Spleen (tissue), 11 donors: ENCODE data around the gene C1orf115. TPM values are rescaled to one million over a fixed set of nuclear protein-coding genes. Genes with fewer than 3 reads are reported as not detected.

ENCODE experiments used
- DNase-seq: peaks from one replicate; pipeline ENCODE4 v3.0.0-alpha.2; 2020
- H3K27ac ChIP-seq, 8 donors: fragments of 200-600 bp; sonication (generic) in 7 of 8; 1 replicate in 4 of 8; 2 replicates in 4 of 8; pipeline versions ENCODE4 v1.5.0 to v1.8.0; 2016 to 2021; ENCODE audit warnings: inconsistent platforms in 4 of 8, mild to moderate bottlenecking in 4 of 8, moderate library complexity in 1 of 8
- H3K27me3 ChIP-seq, 7 donors: fragments of 200-600 bp; sonication (generic) in 6 of 7; replicated peaks in 1 of 7; 1 replicate in 4 of 7; 2 replicates in 3 of 7; pipeline versions ENCODE4 v1.5.0 to v1.8.0; 2016 to 2021; ENCODE audit warnings: inconsistent platforms in 3 of 7, mild to moderate bottlenecking in 1 of 7
- H3K36me3 ChIP-seq, 6 donors: fragments of 200-600 bp; sonication (generic) in 5 of 6; 1 replicate in 4 of 6; 2 replicates in 2 of 6; pipeline versions ENCODE4 v1.5.0 to v1.8.0; 2016 to 2021; ENCODE audit warnings: inconsistent platforms in 2 of 6
- H3K4me1 ChIP-seq, 6 donors: fragments of 200-600 bp; sonication (generic) in 5 of 6; 1 replicate in 3 of 6; 2 replicates in 3 of 6; pipeline versions ENCODE4 v1.5.0 to v1.8.0; 2016 to 2021; ENCODE audit warnings: inconsistent platforms in 3 of 6
- H3K4me3 ChIP-seq, 8 donors: fragments of 200-600 bp; sonication (generic) in 7 of 8; 1 replicate in 4 of 8; 2 replicates in 4 of 8; pipeline versions ENCODE4 v1.5.0 to v1.8.0; 2016 to 2021; ENCODE audit warnings: inconsistent platforms in 4 of 8, mild to moderate bottlenecking in 4 of 8, moderate library complexity in 2 of 8
- H3K9me3 ChIP-seq, 8 donors: fragments of 200-600 bp; sonication (generic) in 7 of 8; 1 replicate in 4 of 8; 2 replicates in 4 of 8; pipeline versions ENCODE4 v1.5.0 to v1.8.0; 2016 to 2021; ENCODE audit warnings: inconsistent platforms in 4 of 8
- POLR2A ChIP-seq, 3 donors: fragments of 450-650 bp; IDR thresholded peaks; one replicate each; pipeline ENCODE4 v1.5.1; 2017; ENCODE audit warnings: antibody characterized with exemption in 3 of 3, mild to moderate bottlenecking in 1 of 3
- POLR2AphosphoS5 ChIP-seq, 3 donors: sonication (generic); formaldehyde crosslinking; IDR thresholded peaks; one replicate each; pipeline ENCODE4 v1.5.1; 2017; ENCODE audit warnings: antibody characterized with exemption in 3 of 3
- WGBS, 5 donors: extraction: QIAGEN DNeasy Blood & Tissue Kit in 3 of 5; methylation state at CpG; one replicate each; pipeline versions ENCODE4 v1.1.5 to v1.1.7; 2013 to 2018; 5-methylcytosine and 5-hydroxymethylcytosine counted together
- intact Hi-C: fragments of 100-400 bp; cut with DNase I; formaldehyde crosslinking; loops from one replicate; pipeline ENCODE4 v1.15.0; 2023; ENCODE audit warnings: low total_unique reads
- polyA plus RNA-seq, 3 donors: library from polyadenylated mRNA; stranded (reverse); fragments of 200-250 nt; gene quantifications; one replicate each; pipeline ENCODE4 v1.2.1, GENCODE V29; 2013
- total RNA-seq, 7 donors: library from RNA; depleted of rRNA in 3 of 7; stranded (reverse); fragments of >200 nt in 3 of 7; fragmentation: NEBNext Ultra II Directional in 4 of 7; extraction: Animal tissue kit (Norgen Biotek cat#: 25700) in 4 of 7; gene quantifications; one replicate each; pipeline versions ENCODE4 v1.1.0 to v1.2.1, GENCODE V29; 2016 to 2021
- TF ChIP-seq, protein P1 (sequence below), 11 experiments: fragments of 200-600 bp in 7 of 11; fragments of 450-650 bp in 4 of 11; sonication (generic) in 4 of 11; IDR thresholded peaks in 8 of 11; conservative IDR thresholded peaks in 3 of 11; 1 replicate in 7 of 11; 2 replicates in 4 of 11; pipeline versions ENCODE4 v1.4.0 to v1.8.0; 2016 to 2021; ENCODE audit warnings: antibody characterized with exemption in 11 of 11, inconsistent platforms in 4 of 11, mild to moderate bottlenecking in 1 of 11
- donor health status: healthy with polysubstance abuse.
- donor health status: DM: no; HTN: no; CAD: no; lungs with moderate emphysema.
- donor health status: DM: no; HTN: no; CAD: no.
- donor health status: Bipolar disorder and iron deficiency.
- donor health status: healthy.
- donor health status: DM: no; HTN: no; CAD: no.
- donor health status: DM: yes; HTN: yes; CAD: no.

Gene C1orf115
- total and polyA plus RNA-seq, 10 donors = 14.3 to 80.0 (median 47.7) TPM

DNA sequence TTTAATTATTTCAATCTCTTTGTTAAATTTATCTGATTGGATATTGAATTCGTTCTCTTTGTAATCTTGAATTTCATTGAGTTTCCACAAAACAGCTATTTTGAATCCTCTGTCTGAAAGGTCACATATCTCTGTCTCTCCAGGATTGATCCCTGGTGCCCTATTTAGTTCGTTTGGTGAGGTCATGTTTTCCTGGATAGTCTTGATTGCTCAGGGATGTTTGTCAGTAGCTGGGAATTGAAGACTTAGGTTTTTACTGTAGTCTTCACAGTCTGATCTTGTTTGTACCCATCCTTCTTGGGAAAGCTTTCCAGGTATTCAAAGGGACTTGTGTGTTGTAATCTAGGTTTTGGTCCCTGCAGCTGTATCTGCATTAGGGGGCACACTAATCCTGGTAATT is 51.2 kb downstream of the C1orf115 start:
- Histone ChIP-seq H3K36me3 (no peaks in the 10 kb centered on the region), H3K4me1 (no peaks in the 10 kb centered on the region), H3K4me3 (no peak overlapping the region), H3K9me3 (no peaks in the 10 kb centered on the region), H3K27me3 (peaks cover 0 to 13% (median 0%) of the 10 kb centered on the region in 7 donors), H3K27ac (no peak overlapping the region)
- TF ChIP-seq POLR2A (IDR thresholded peaks at IDR 0.05) (no peak), POLR2AphosphoS5 (IDR thresholded peaks at IDR 0.05) (no peak)
- TF ChIP-seq, protein P1, sequence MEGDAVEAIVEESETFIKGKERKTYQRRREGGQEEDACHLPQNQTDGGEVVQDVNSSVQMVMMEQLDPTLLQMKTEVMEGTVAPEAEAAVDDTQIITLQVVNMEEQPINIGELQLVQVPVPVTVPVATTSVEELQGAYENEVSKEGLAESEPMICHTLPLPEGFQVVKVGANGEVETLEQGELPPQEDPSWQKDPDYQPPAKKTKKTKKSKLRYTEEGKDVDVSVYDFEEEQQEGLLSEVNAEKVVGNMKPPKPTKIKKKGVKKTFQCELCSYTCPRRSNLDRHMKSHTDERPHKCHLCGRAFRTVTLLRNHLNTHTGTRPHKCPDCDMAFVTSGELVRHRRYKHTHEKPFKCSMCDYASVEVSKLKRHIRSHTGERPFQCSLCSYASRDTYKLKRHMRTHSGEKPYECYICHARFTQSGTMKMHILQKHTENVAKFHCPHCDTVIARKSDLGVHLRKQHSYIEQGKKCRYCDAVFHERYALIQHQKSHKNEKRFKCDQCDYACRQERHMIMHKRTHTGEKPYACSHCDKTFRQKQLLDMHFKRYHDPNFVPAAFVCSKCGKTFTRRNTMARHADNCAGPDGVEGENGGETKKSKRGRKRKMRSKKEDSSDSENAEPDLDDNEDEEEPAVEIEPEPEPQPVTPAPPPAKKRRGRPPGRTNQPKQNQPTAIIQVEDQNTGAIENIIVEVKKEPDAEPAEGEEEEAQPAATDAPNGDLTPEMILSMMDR (IDR thresholded peaks at IDR 0.05 in 8 of 11, conservative IDR thresholded peaks at IDR 0.05 in 3 of 11) = no peak
- no peak for DNase-seq
- WGBS, 5 donors = 59 to 73% (median 69%) methylated on average over 2 of the region's 2 CpGs
- intact Hi-C loops = no loop called here

DNA sequence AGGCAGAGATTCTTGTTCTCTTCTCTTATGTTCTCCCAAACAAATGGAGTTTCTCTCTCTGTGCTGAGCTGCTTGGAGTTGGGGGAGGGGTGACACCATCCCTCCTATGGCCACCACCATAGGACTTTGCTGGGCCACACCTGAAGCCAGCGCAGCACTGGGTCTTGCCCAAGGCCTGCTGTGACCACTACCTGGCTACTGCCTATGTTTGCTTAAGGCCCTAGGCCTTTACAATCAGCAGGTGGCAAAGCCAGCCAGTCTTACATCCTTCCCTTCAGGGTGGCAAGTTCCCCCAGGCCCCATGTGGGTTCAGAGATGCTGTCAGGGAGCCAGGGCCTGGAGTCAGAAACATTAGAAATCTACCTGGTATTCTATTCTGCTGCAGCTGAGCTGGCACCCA is 51.7 kb downstream of the C1orf115 start:
- 85 to 100% (median 93%) methylated on average over 1 of the region's 1 CpG for WGBS, 5 donors
- Histone ChIP-seq H3K27me3 (peaks cover 0 to 16% (median 0%) of the 10 kb centered on the region in 7 donors), H3K9me3 (no peaks in the 10 kb centered on the region), H3K36me3 (no peaks in the 10 kb centered on the region), H3K4me3 (no peak overlapping the region), H3K4me1 (no peaks in the 10 kb centered on the region), H3K27ac (no peak overlapping the region)
- TF ChIP-seq POLR2A (IDR thresholded peaks at IDR 0.05) = no peak
- TF ChIP-seq, protein P1 (IDR thresholded peaks at IDR 0.05 in 8 of 11, conservative IDR thresholded peaks at IDR 0.05 in 3 of 11) = no peak
- TF ChIP-seq POLR2AphosphoS5 (IDR thresholded peaks at IDR 0.05) = no peak
- intact Hi-C loops = no loop called here
- no peak for DNase-seq

GRCh38 chr1:220742520-220742919 is 52.4 kb downstream of the C1orf115 start:
- H3K9me3 ChIP-seq = no peaks in the 10 kb centered on the region
- intact Hi-C loops = no loop called here
- no peak overlapping the region for H3K4me3 ChIP-seq
- no peaks in the 10 kb centered on the region for H3K36me3 ChIP-seq
- WGBS, 5 donors = 88 to 98% (median 92%) methylated on average over 3 of the region's 3 CpGs
- no peak overlapping the region for H3K27ac ChIP-seq
- DNase-seq = no peak
- H3K4me1 ChIP-seq = peaks cover 0 to 6% (median 2%) of the 10 kb centered on the region in 6 donors
- no peak for TF ChIP-seq POLR2AphosphoS5 (IDR thresholded peaks at IDR 0.05)
- TF ChIP-seq POLR2A (IDR thresholded peaks at IDR 0.05) = no peak
- TF ChIP-seq, protein P1 (IDR thresholded peaks at IDR 0.05 in 8 of 11, conservative IDR thresholded peaks at IDR 0.05 in 3 of 11) = no peak
- H3K27me3 ChIP-seq = peaks cover 0 to 23% (median 0%) of the 10 kb centered on the region in 7 donors

GRCh38 chr1:220746851-220747250 is 56.7 kb downstream of the C1orf115 start:
- no peak overlapping the region for H3K4me3 ChIP-seq
- 86 to 92% (median 92%) methylated on average over 2 to 3 of the region's 3 CpGs for WGBS, 5 donors
- no peak for TF ChIP-seq POLR2AphosphoS5 (IDR thresholded peaks at IDR 0.05)
- TF ChIP-seq, protein P1 (IDR thresholded peaks at IDR 0.05 in 8 of 11, conservative IDR thresholded peaks at IDR 0.05 in 3 of 11) = no peak
- TF ChIP-seq POLR2A (IDR thresholded peaks at IDR 0.05) = no peak
- no peak for DNase-seq
- H3K36me3 ChIP-seq = no peaks in the 10 kb centered on the region
- H3K27me3 ChIP-seq = peaks cover 0 to 47% (median 8%) of the 10 kb centered on the region in 7 donors
- intact Hi-C loops = no loop called here
- H3K4me1 ChIP-seq = peaks cover 4 to 47% (median 25%) of the 10 kb centered on the region in 6 donors
- peak overlapping the region in 1 of 8 donors; percentile 87 for H3K27ac ChIP-seq
- no peaks in the 10 kb centered on the region for H3K9me3 ChIP-seq
